NCI-H1436 (cell line): ENCODE data around the gene MMEL1.
A peak's percentile ranks its signal among the peaks of the same experiment; 100 is the strongest.
"Not testable (repeated sequence)": the region's sequence is repeated elsewhere in the genome, so short reads cannot be mapped to it uniquely, and the experiment has no call there.

Experiments used
- DNase-seq: peaks from one replicate; lab custom pipeline; 2025; lab: John Stamatoyannopoulos, UW

Gene MMEL1

GRCh38 chr1:2557482-2558400 lies 75.1 kb downstream of the MMEL1 start:
- no peak for DNase-seq

- no peak for DNase-seq
These were observed 75.9 kb downstream of the MMEL1 start for GRCh38 chr1:2556678-2557481.

GRCh38 chr1:2556277-2556677 lies 76.5 kb downstream of the MMEL1 start, which contains the start of gene TNFRSF14:
Gene TNFRSF14, plus strand, starts transcription at chr1:2556371. Its CDS starts 294 bp downstream, at chr1:2556665.
- no peak for DNase-seq

GRCh38 chr1:2555634-2556276 lies 77.1 kb downstream of the MMEL1 start:
- no peak for DNase-seq

- no peak for DNase-seq
These were observed 78.0 kb downstream of the MMEL1 start for GRCh38 chr1:2554621-2555387.

- DNase-seq: no peak
These were observed 78.8 kb downstream of the MMEL1 start for GRCh38 chr1:2553871-2554620.

GRCh38 chr1:2553076-2553475 lies 79.7 kb downstream of the MMEL1 start:
- not testable (repeated sequence) for DNase-seq

- DNase-seq: no peak
These were observed 80.6 kb downstream of the MMEL1 start for GRCh38 chr1:2552189-2552588.

GRCh38 chr1:2551544-2551943 lies 81.3 kb downstream of the MMEL1 start:
- DNase-seq: not testable (repeated sequence)

- DNase-seq: not testable (repeated sequence)
These were observed 82.4 kb downstream of the MMEL1 start for GRCh38 chr1:2550309-2550861.

- not testable (repeated sequence) for DNase-seq
These were observed 83.3 kb downstream of the MMEL1 start for GRCh38 chr1:2549367-2550029.

GRCh38 chr1:2548068-2548589 lies 84.7 kb downstream of the MMEL1 start:
- peak; percentile 75 for DNase-seq

- DNase-seq: no peak
These were observed 85.4 kb downstream of the MMEL1 start for GRCh38 chr1:2547210-2548067.

- peak; percentile 84 for DNase-seq
These were observed 86.2 kb downstream of the MMEL1 start for GRCh38 chr1:2546515-2547209.

- peak; percentile 88 for DNase-seq
These were observed 86.9 kb downstream of the MMEL1 start for GRCh38 chr1:2545754-2546514.

- DNase-seq: no peak
These were observed 87.8 kb downstream of the MMEL1 start for GRCh38 chr1:2544875-2545640.
